Esophagus squamous epithelium (tissue), 5 donors: ENCODE measurements around the gene TP53. TPM values are rescaled to one million over a fixed set of nuclear protein-coding genes. Genes with fewer than 3 reads are reported as not detected.
"Not testable (repeated sequence)": the region's sequence is repeated elsewhere in the genome, so short reads cannot be mapped to it uniquely, and the experiment has no call there.

Source experiments
- DNase-seq: peaks from one replicate; lab custom pipeline; 2025; lab: John Stamatoyannopoulos, UW
- H3K27ac ChIP-seq, 4 donors: fragments of 200-600 bp; sonication (generic); one replicate each; pipeline ENCODE4 v1.5.1; 2016 to 2019; ENCODE audit warnings: mild to moderate bottlenecking in 1 of 4
- H3K27me3 ChIP-seq, 4 donors: fragments of 200-600 bp; sonication (generic); 1 replicate in 3 of 4; 2 replicates in 1 of 4; pipeline versions ENCODE4 v1.5.1 to v1.6.0; 2017 to 2021; ENCODE audit warnings: antibody characterized with exemption in 1 of 4
- H3K36me3 ChIP-seq, 3 donors: fragments of 200-600 bp; sonication (generic); one replicate each; pipeline ENCODE4 v1.5.1; 2016 to 2019
- H3K4me1 ChIP-seq, 3 donors: fragments of 200-600 bp; sonication (generic); one replicate each; pipeline ENCODE4 v1.5.1; 2017 to 2019
- H3K4me3 ChIP-seq, 4 donors: fragments of 200-600 bp; sonication (generic); 1 replicate in 3 of 4; 2 replicates in 1 of 4; pipeline ENCODE4 v1.5.1; 2016 to 2019; ENCODE audit warnings: mild to moderate bottlenecking in 2 of 4, moderate library complexity in 1 of 4
- H3K9me3 ChIP-seq, 3 donors: fragments of 200-600 bp; sonication (generic); one replicate each; pipeline ENCODE4 v1.5.1; 2016 to 2019
- POLR2A ChIP-seq, 4 donors: fragments of 450-650 bp; IDR thresholded peaks; one replicate each; pipeline ENCODE4 v1.6.1; 2017; ENCODE audit warnings: antibody characterized with exemption in 4 of 4, mild to moderate bottlenecking in 4 of 4, moderate library complexity in 3 of 4
- WGBS, 2 donors: methylation state at CpG; one replicate each; pipeline ENCODE4 v1.1.5; 2018; 5-methylcytosine and 5-hydroxymethylcytosine counted together
- intact Hi-C: fragments of 100-400 bp; cut with DNase I; formaldehyde crosslinking; loops from one replicate; pipeline ENCODE4 v1.15.0; 2022
- total RNA-seq, 4 donors: library from RNA; depleted of rRNA; stranded (reverse); fragments of >200 nt; gene quantifications; one replicate each; pipeline ENCODE4 v1.1.0, GENCODE V29; 2016
- TF ChIP-seq, protein P1 (sequence below), 6 experiments: fragments of 450-650 bp in 4 of 6; fragments of 200-600 bp in 2 of 6; sonication (generic) in 2 of 6; IDR thresholded peaks; one replicate each; pipeline ENCODE4 v1.5.1; 2016 to 2019; ENCODE audit warnings: antibody characterized with exemption in 6 of 6, mild to moderate bottlenecking in 4 of 6, moderate library complexity in 4 of 6
- donor health status: DM: yes; HTN: yes; CAD: no.

Gene TP53
- total RNA-seq, 4 donors from 2014 or later, result 26.6 to 35.1 (median 33.9) TPM

DNA sequence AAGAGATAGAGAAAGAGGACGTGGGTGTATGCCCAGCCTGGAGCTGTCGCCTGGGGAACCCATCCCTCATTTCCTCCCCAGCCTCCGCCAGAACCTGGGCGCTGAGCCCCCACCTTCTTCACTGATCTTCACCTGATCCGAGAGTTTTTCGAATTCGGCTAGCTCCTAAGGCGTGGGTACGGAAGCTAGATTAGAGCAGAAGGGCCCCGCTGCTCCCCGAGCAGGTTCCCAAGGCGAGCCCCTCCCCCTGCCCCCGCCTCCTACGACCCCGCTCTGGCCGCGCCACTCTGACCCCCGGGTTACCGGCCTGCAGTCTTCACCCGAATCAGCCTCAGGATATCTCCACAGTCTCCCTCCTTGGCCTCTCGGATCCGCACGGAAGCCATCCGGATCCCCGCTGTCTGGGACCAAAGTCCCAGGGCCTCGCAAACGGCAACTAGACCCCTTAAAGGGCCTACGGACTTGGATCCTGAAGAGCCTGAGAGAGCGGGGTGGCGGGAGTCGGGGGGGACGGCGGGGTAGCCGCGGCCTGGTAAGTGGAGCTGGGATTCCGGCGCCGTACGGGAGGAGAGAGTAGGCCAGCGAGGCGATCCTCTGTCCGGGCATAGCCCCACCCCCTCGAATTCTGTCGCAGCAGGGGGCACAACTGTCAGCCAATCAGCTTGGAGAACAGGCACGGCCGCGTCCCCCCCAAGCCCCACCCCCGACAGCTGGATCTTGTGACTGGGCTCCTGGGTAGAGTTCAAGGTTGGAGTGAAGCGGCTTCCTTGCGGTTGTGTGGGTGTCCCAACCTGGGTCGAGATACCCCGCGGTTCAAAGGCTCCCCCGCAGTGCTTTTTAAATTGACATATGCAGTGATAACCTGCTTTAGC lies 59.8 kb downstream of the TP53 start, which contains the start of gene SAT2:
Gene SAT2 (minus strand): TSS at position 572 of the 872 bp plus-strand sequence. CDS start 186 bp downstream, at position 386.
- peak in 3 of 4 donors; percentile 11 to 82 (median 57) for TF ChIP-seq POLR2A (IDR thresholded peaks at IDR 0.05)
- TF ChIP-seq, protein P1, sequence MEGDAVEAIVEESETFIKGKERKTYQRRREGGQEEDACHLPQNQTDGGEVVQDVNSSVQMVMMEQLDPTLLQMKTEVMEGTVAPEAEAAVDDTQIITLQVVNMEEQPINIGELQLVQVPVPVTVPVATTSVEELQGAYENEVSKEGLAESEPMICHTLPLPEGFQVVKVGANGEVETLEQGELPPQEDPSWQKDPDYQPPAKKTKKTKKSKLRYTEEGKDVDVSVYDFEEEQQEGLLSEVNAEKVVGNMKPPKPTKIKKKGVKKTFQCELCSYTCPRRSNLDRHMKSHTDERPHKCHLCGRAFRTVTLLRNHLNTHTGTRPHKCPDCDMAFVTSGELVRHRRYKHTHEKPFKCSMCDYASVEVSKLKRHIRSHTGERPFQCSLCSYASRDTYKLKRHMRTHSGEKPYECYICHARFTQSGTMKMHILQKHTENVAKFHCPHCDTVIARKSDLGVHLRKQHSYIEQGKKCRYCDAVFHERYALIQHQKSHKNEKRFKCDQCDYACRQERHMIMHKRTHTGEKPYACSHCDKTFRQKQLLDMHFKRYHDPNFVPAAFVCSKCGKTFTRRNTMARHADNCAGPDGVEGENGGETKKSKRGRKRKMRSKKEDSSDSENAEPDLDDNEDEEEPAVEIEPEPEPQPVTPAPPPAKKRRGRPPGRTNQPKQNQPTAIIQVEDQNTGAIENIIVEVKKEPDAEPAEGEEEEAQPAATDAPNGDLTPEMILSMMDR (IDR thresholded peaks at IDR 0.05), result no peak
- peak within 1 kb of the TSS; percentile 91 to 96 (median 94) for H3K27ac ChIP-seq
- H3K9me3 ChIP-seq, result no peaks in the 10 kb centered on the region
- peaks cover 0 to 15% (median 0%) of the 10 kb centered on the region in 3 donors for H3K36me3 ChIP-seq
- WGBS, 2 donors, result 0 to 1% methylated on average over 16 to 34 of the region's 54 CpGs
- no peaks in the 10 kb centered on the region for H3K27me3 ChIP-seq
- H3K4me3 ChIP-seq, result peak within 1 kb of the TSS; percentile 77 to 94 (median 82)
- H3K4me1 ChIP-seq, result peaks cover 8 to 19% (median 9%) of the 10 kb centered on the region in 3 donors
- DNase-seq, result peak; percentile 57
- intact Hi-C loops, result no loop called here

DNA sequence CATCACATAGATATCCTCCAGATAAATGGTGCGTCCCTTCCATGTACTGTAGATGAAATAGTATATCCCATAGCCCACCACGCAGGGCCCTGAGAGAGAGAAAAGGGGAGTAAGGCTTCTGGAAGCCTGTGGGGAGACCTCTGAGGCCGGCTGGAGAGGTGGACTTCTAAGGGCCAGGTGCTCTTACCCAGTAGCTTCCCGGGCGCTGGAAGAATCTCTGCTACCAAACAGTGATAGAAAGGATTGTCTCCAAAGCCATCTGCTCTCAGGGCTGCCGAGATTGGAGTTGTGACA lies 60.4 kb downstream of the TP53 start:
- H3K4me3 ChIP-seq, result peak overlapping the region; percentile 77 to 94 (median 82)
- peaks cover 0 to 15% (median 0%) of the 10 kb centered on the region in 3 donors for H3K36me3 ChIP-seq
- TF ChIP-seq, protein P1 (IDR thresholded peaks at IDR 0.05), result no peak
- no peak for TF ChIP-seq POLR2A (IDR thresholded peaks at IDR 0.05)
- WGBS, 2 donors, result 9 to 17% methylated on average over 4 to 6 of the region's 6 CpGs
- peaks cover 8 to 19% (median 9%) of the 10 kb centered on the region in 3 donors for H3K4me1 ChIP-seq
- DNase-seq, result no peak
- intact Hi-C loops, result no loop called here
- no peaks in the 10 kb centered on the region for H3K27me3 ChIP-seq
- no peaks in the 10 kb centered on the region for H3K9me3 ChIP-seq
- peak overlapping the region; percentile 91 to 96 (median 94) for H3K27ac ChIP-seq

DNA sequence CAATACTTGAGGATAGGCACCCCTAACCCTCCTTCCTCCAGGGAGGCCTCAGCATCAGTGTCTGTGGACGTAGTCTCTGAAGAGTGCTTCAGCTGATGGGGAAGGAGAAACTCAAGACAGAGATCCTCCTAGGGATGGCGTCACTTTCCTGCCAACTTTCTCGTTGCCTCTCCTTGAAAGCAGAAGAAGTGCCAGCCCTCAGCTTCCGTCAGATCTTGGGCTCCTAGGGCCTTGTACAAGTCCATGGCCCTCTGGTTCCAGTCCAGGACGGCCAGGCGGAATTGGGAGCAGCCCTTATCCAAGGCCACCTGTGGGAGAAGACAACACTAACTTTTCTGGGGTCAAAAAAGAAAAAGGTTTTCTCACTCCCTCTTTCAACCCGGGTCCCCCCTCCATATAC lies 61.0 kb downstream of the TP53 start:
- H3K4me3 ChIP-seq, result peak overlapping the region in 2 of 4 donors; percentile 77 to 79

DNA sequence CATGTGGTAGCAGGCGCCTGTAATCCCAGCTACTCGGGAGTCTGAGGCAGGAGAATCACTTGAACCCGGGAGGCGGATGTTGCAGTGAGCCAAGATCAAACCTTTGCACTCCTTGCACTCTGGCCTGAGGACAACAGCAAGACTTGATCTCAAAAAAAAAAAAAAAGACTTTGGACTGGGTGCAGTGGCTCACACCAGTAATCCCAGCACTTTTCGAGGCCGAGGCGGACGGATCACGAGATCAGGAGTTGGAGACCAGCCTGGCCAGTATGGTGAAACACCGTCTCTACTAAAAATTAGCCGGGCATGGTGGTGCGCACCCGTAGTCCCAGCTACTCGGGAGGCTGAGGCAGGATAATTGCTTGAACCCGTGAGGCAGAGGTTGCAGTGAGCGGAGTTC lies 61.5 kb downstream of the TP53 start:
- H3K27ac ChIP-seq, DNase-seq, H3K27me3 ChIP-seq, intact Hi-C loops, H3K9me3 ChIP-seq, H3K4me3 ChIP-seq: not testable (repeated sequence)
- 93 to 96% methylated on average over 15 to 16 of the region's 16 CpGs for WGBS, 2 donors
- Histone ChIP-seq H3K4me1 (peaks cover 8 to 19% (median 9%) of the 10 kb centered on the region in 3 donors), H3K36me3 (peaks cover 0 to 15% (median 0%) of the 10 kb centered on the region in 3 donors)

More for the DNA sequence above, 61.0 kb downstream of the TP53 start:
- no peak for TF ChIP-seq POLR2A (IDR thresholded peaks at IDR 0.05)
- TF ChIP-seq, protein P1 (IDR thresholded peaks at IDR 0.05), result no peak
- 74 to 79% methylated on average over 7 of the region's 7 CpGs for WGBS, 2 donors
- H3K9me3 ChIP-seq, result no peaks in the 10 kb centered on the region
- peaks cover 8 to 19% (median 9%) of the 10 kb centered on the region in 3 donors for H3K4me1 ChIP-seq
- DNase-seq, result no peak
- H3K36me3 ChIP-seq, result peaks cover 0 to 15% (median 0%) of the 10 kb centered on the region in 3 donors
- peak overlapping the region; percentile 91 to 96 (median 94) for H3K27ac ChIP-seq
- intact Hi-C loops, result no loop called here
- H3K27me3 ChIP-seq, result no peaks in the 10 kb centered on the region

DNA sequence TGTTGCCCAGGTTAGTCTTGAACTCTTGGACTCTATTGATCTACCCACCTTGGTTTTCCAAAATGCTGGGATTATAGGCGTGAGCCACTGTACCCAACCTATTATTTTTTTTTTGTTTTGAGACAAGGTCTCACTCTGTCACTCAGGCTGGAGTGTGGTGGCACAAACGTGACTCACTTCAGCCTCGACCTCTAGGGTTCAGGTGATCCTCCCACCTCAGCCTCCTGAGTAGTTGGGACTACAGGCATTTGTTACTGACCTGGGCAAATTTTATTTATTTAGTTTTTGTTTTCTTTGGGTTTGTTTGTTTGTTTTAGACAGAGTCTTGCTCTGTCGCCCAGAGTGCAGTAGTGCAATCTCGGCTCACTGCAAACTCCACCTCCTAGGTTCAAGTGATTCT lies 63.6 kb downstream of the TP53 start:
- peaks cover 8 to 19% (median 9%) of the 10 kb centered on the region in 3 donors for H3K4me1 ChIP-seq
- WGBS, 2 donors, result 58 to 80% methylated on average over 4 to 5 of the region's 5 CpGs
- no peak for DNase-seq
- intact Hi-C loops, result no loop called here
- TF ChIP-seq, protein P1 (IDR thresholded peaks at IDR 0.05), result no peak
- TF ChIP-seq POLR2A (IDR thresholded peaks at IDR 0.05), result no peak
- peaks cover 0 to 15% (median 0%) of the 10 kb centered on the region in 3 donors for H3K36me3 ChIP-seq
- no peak overlapping the region for H3K27ac ChIP-seq
- no peak overlapping the region for H3K4me3 ChIP-seq
- no peaks in the 10 kb centered on the region for H3K27me3 ChIP-seq
- H3K9me3 ChIP-seq, result no peaks in the 10 kb centered on the region
